Measurements from ENCODE around the gene EIF4G3. TPM values are rescaled to one million over a fixed set of nuclear protein-coding genes. Genes with fewer than 3 reads are reported as not detected.

Gene EIF4G3
- total RNA-seq, 1 donor: 23.0 TPM

- no peaks in the 10 kb centered on the region for H3K9me3 ChIP-seq (ENCODE audit: low read depth, low read length)
- H3K4me3 ChIP-seq (ENCODE audit: low read length): no peak overlapping the region
- no peaks in the 10 kb centered on the region for H3K27me3 ChIP-seq (ENCODE audit: insufficient read depth, low read length)
- no peaks in the 10 kb centered on the region for H3K4me1 ChIP-seq (ENCODE audit: insufficient read depth, low read length)
These were observed 404.9 kb downstream of the EIF4G3 start for GRCh38 chr1:20771780-20772179.

- H3K4me3 ChIP-seq (ENCODE audit: low read length): no peak overlapping the region
- H3K4me1 ChIP-seq (ENCODE audit: insufficient read depth, low read length): no peaks in the 10 kb centered on the region
- H3K27me3 ChIP-seq (ENCODE audit: insufficient read depth, low read length): no peaks in the 10 kb centered on the region
- H3K9me3 ChIP-seq (ENCODE audit: low read depth, low read length): no peaks in the 10 kb centered on the region
These were observed 406.2 kb downstream of the EIF4G3 start for GRCh38 chr1:20770314-20771087.

GRCh38 chr1:20767271-20767670 lies 409.4 kb downstream of the EIF4G3 start:
- no peaks in the 10 kb centered on the region for H3K4me1 ChIP-seq (ENCODE audit: insufficient read depth, low read length)

GRCh38 chr1:20763417-20763816 lies 413.3 kb downstream of the EIF4G3 start:
- no peaks in the 10 kb centered on the region for H3K27me3 ChIP-seq (ENCODE audit: insufficient read depth, low read length)
- no peaks in the 10 kb centered on the region for H3K9me3 ChIP-seq (ENCODE audit: low read depth, low read length)
- H3K4me3 ChIP-seq (ENCODE audit: low read length): no peak overlapping the region
- H3K4me1 ChIP-seq (ENCODE audit: insufficient read depth, low read length): no peaks in the 10 kb centered on the region

More at GRCh38 chr1:20767271-20767670, 409.4 kb downstream of the EIF4G3 start:
- H3K27me3 ChIP-seq (ENCODE audit: insufficient read depth, low read length): no peaks in the 10 kb centered on the region
- H3K4me3 ChIP-seq (ENCODE audit: low read length): no peak overlapping the region
- no peaks in the 10 kb centered on the region for H3K9me3 ChIP-seq (ENCODE audit: low read depth, low read length)

GRCh38 chr1:20760322-20760721 lies 416.4 kb downstream of the EIF4G3 start:
- Histone ChIP-seq H3K4me3 (ENCODE audit: low read length) (no peak overlapping the region), H3K9me3 (ENCODE audit: low read depth, low read length) (no peaks in the 10 kb centered on the region), H3K27me3 (ENCODE audit: insufficient read depth, low read length) (no peaks in the 10 kb centered on the region)

More at GRCh38 chr1:20760322-20760721, 416.4 kb downstream of the EIF4G3 start:
- no peaks in the 10 kb centered on the region for H3K4me1 ChIP-seq (ENCODE audit: insufficient read depth, low read length)

Other genes with a start within 250 kb of the EIF4G3 start
- 72.4 TPM for gene ECE1, start 113.6 kb upstream of the EIF4G3 start, total RNA-seq

Data from mononuclear cell (primary cell).